ENCODE data around the gene RHOG. TPM values are rescaled to one million over a fixed set of nuclear protein-coding genes. Genes with fewer than 3 reads are reported as not detected.
"Not testable (repeated sequence)": the region's sequence is repeated elsewhere in the genome, so short reads cannot be mapped to it uniquely, and the experiment has no call there.

The RHOG gene
- total RNA-seq, 1 experiment from 2014 or later, result 62.5 TPM

GRCh38 chr11:3808861-3809623, 31.7 kb downstream of the RHOG start:
- peak; percentile 61 for DNase-seq (ENCODE audit: low spot score)

- DNase-seq (ENCODE audit: low spot score), result peak; percentile 51
Measured at GRCh38 chr11:3807909-3808860, 32.6 kb downstream of the RHOG start, which contains the start of gene PGAP2. Gene PGAP2 (plus strand): TSS chr11:3808560. CDS start chr11:3811260, 2,700 bp downstream.

GRCh38 chr11:3803726-3804495, 36.8 kb downstream of the RHOG start:
- no peak for DNase-seq (ENCODE audit: low spot score)

GRCh38 chr11:3802011-3802790, 38.6 kb downstream of the RHOG start:
- no peak for DNase-seq (ENCODE audit: low spot score)

GRCh38 chr11:3799873-3800272, 40.9 kb downstream of the RHOG start:
- no peak for DNase-seq (ENCODE audit: low spot score)

GRCh38 chr11:3799143-3799542, 41.6 kb downstream of the RHOG start:
- no peak for DNase-seq (ENCODE audit: low spot score)

GRCh38 chr11:3797329-3798090, 43.2 kb downstream of the RHOG start, which contains the start of gene NUP98:
Gene NUP98 (minus strand): TSS chr11:3797554. CDS start chr11:3782117, 15,437 bp downstream.
- peak; percentile 100 for DNase-seq (ENCODE audit: low spot score)

- no peak for DNase-seq (ENCODE audit: low spot score)
Measured at GRCh38 chr11:3796801-3797328, 43.9 kb downstream of the RHOG start.

GRCh38 chr11:3796346-3796745, 44.4 kb downstream of the RHOG start:
- DNase-seq (ENCODE audit: low spot score), result no peak

GRCh38 chr11:3796002-3796311, 44.8 kb downstream of the RHOG start:
- DNase-seq (ENCODE audit: low spot score), result no peak

- no peak for DNase-seq (ENCODE audit: low spot score)
Measured at GRCh38 chr11:3795131-3796001, 45.4 kb downstream of the RHOG start.

GRCh38 chr11:3794387-3794786, 46.4 kb downstream of the RHOG start:
- not testable (repeated sequence) for DNase-seq (ENCODE audit: low spot score)

- DNase-seq (ENCODE audit: low spot score), result no peak
Measured at GRCh38 chr11:3786781-3787428, 53.9 kb downstream of the RHOG start.

GRCh38 chr11:3783611-3784010, 57.1 kb downstream of the RHOG start:
- no peak for DNase-seq (ENCODE audit: low spot score)

- no peak for DNase-seq (ENCODE audit: low spot score)
Measured at GRCh38 chr11:3782963-3783362, 57.8 kb downstream of the RHOG start.

- no peak for DNase-seq (ENCODE audit: low spot score)
Measured at GRCh38 chr11:3781423-3781822, 59.3 kb downstream of the RHOG start.
